Measurements from ENCODE around the gene ANKS1B.

ANKS1B gene

GRCh38 chr12:99985631-99986030 is 895 bp upstream of the ANKS1B start:
- H3K4me3 ChIP-seq (ENCODE audit: extremely low read depth, insufficient read depth, low read length, poor library complexity, severe bottlenecking) = peak overlapping the region; percentile 50
- no peaks in the 10 kb centered on the region for H3K9me3 ChIP-seq (ENCODE audit: control insufficient read depth, low read length)
- peaks cover 8% of the 10 kb centered on the region for H3K4me1 ChIP-seq (ENCODE audit: control insufficient read depth, insufficient read depth, low read length, poor library complexity, severe bottlenecking)
- WGBS, 2 experiments (ENCODE audit: insufficient coverage in 2 of 2) = 77 to 94% methylated on average over 3 of the region's 3 CpGs
- no peak overlapping the region for H3K27ac ChIP-seq (ENCODE audit: low read depth, low read length, severe bottlenecking)
- no peaks in the 10 kb centered on the region for H3K36me3 ChIP-seq (ENCODE audit: control insufficient read depth, insufficient read depth, low read length)

GRCh38 chr12:99985129-99985570 is 414 bp upstream of the ANKS1B start:
- Histone ChIP-seq H3K9me3 (ENCODE audit: control insufficient read depth, low read length) (no peaks in the 10 kb centered on the region), H3K27ac (ENCODE audit: low read depth, low read length, severe bottlenecking) (no peak overlapping the region), H3K4me1 (ENCODE audit: control insufficient read depth, insufficient read depth, low read length, poor library complexity, severe bottlenecking) (peaks cover 8% of the 10 kb centered on the region), H3K4me3 (ENCODE audit: extremely low read depth, insufficient read depth, low read length, poor library complexity, severe bottlenecking) (peak overlapping the region; percentile 50), H3K36me3 (ENCODE audit: control insufficient read depth, insufficient read depth, low read length) (no peaks in the 10 kb centered on the region)
- WGBS, 2 experiments (ENCODE audit: insufficient coverage in 2 of 2) = 7% methylated on average over 3 of the region's 10 CpGs; no CpG with 5 or more reads in 1 of the 2 experiments

GRCh38 chr12:99983456-99984258 is 1.1 kb downstream of the ANKS1B start:
- H3K36me3 ChIP-seq (ENCODE audit: control insufficient read depth, insufficient read depth, low read length) = no peaks in the 10 kb centered on the region
- 44 to 55% methylated on average over 12 to 16 of the region's 20 CpGs for WGBS, 2 experiments (ENCODE audit: insufficient coverage in 2 of 2)
- no peak overlapping the region for H3K27ac ChIP-seq (ENCODE audit: low read depth, low read length, severe bottlenecking)
- peaks cover 8% of the 10 kb centered on the region for H3K4me1 ChIP-seq (ENCODE audit: control insufficient read depth, insufficient read depth, low read length, poor library complexity, severe bottlenecking)
- H3K4me3 ChIP-seq (ENCODE audit: extremely low read depth, insufficient read depth, low read length, poor library complexity, severe bottlenecking) = peak overlapping the region; percentile 42
- H3K9me3 ChIP-seq (ENCODE audit: control insufficient read depth, low read length) = no peaks in the 10 kb centered on the region

- Histone ChIP-seq H3K36me3 (ENCODE audit: control insufficient read depth, insufficient read depth, low read length) (no peaks in the 10 kb centered on the region), H3K27ac (ENCODE audit: low read depth, low read length, severe bottlenecking) (no peak overlapping the region), H3K4me1 (ENCODE audit: control insufficient read depth, insufficient read depth, low read length, poor library complexity, severe bottlenecking) (peaks cover 8% of the 10 kb centered on the region), H3K9me3 (ENCODE audit: control insufficient read depth, low read length) (no peaks in the 10 kb centered on the region), H3K4me3 (ENCODE audit: extremely low read depth, insufficient read depth, low read length, poor library complexity, severe bottlenecking) (no peak overlapping the region)
- WGBS, 2 experiments (ENCODE audit: insufficient coverage in 2 of 2) = 60% methylated on average over 2 of the region's 4 CpGs; no CpG with 5 or more reads in 1 of the 2 experiments
These were observed 3.0 kb downstream of the ANKS1B start for GRCh38 chr12:99981639-99982190.

GRCh38 chr12:99979471-99979870 is 5.3 kb downstream of the ANKS1B start:
- Histone ChIP-seq H3K4me3 (ENCODE audit: extremely low read depth, insufficient read depth, low read length, poor library complexity, severe bottlenecking) (no peak overlapping the region), H3K4me1 (ENCODE audit: control insufficient read depth, insufficient read depth, low read length, poor library complexity, severe bottlenecking) (no peaks in the 10 kb centered on the region), H3K36me3 (ENCODE audit: control insufficient read depth, insufficient read depth, low read length) (no peaks in the 10 kb centered on the region), H3K9me3 (ENCODE audit: control insufficient read depth, low read length) (no peaks in the 10 kb centered on the region), H3K27ac (ENCODE audit: low read depth, low read length, severe bottlenecking) (no peak overlapping the region)
- WGBS, 2 experiments (ENCODE audit: insufficient coverage in 2 of 2) = 67 to 80% methylated on average over 1 to 2 of the region's 2 CpGs

- Histone ChIP-seq H3K4me3 (ENCODE audit: extremely low read depth, insufficient read depth, low read length, poor library complexity, severe bottlenecking) (no peak overlapping the region), H3K4me1 (ENCODE audit: control insufficient read depth, insufficient read depth, low read length, poor library complexity, severe bottlenecking) (no peaks in the 10 kb centered on the region), H3K9me3 (ENCODE audit: control insufficient read depth, low read length) (no peaks in the 10 kb centered on the region), H3K36me3 (ENCODE audit: control insufficient read depth, insufficient read depth, low read length) (no peaks in the 10 kb centered on the region), H3K27ac (ENCODE audit: low read depth, low read length, severe bottlenecking) (no peak overlapping the region)
- WGBS, 2 experiments (ENCODE audit: insufficient coverage in 2 of 2) = 88% methylated on average over 1 of the region's 1 CpG; no CpG with 5 or more reads in 1 of the 2 experiments
These were observed 6.6 kb downstream of the ANKS1B start for GRCh38 chr12:99978152-99978551.

GRCh38 chr12:99977550-99977949 is 7.2 kb downstream of the ANKS1B start:
- H3K27ac ChIP-seq (ENCODE audit: low read depth, low read length, severe bottlenecking) = no peak overlapping the region
- H3K36me3 ChIP-seq (ENCODE audit: control insufficient read depth, insufficient read depth, low read length) = no peaks in the 10 kb centered on the region
- no peaks in the 10 kb centered on the region for H3K9me3 ChIP-seq (ENCODE audit: control insufficient read depth, low read length)
- no peaks in the 10 kb centered on the region for H3K4me1 ChIP-seq (ENCODE audit: control insufficient read depth, insufficient read depth, low read length, poor library complexity, severe bottlenecking)
- WGBS, 2 experiments (ENCODE audit: insufficient coverage in 2 of 2) = no CpG with 5 or more reads among the region's 4 CpGs
- H3K4me3 ChIP-seq (ENCODE audit: extremely low read depth, insufficient read depth, low read length, poor library complexity, severe bottlenecking) = no peak overlapping the region

- Histone ChIP-seq H3K4me1 (ENCODE audit: control insufficient read depth, insufficient read depth, low read length, poor library complexity, severe bottlenecking) (no peaks in the 10 kb centered on the region), H3K36me3 (ENCODE audit: control insufficient read depth, insufficient read depth, low read length) (no peaks in the 10 kb centered on the region), H3K4me3 (ENCODE audit: extremely low read depth, insufficient read depth, low read length, poor library complexity, severe bottlenecking) (no peak overlapping the region), H3K9me3 (ENCODE audit: control insufficient read depth, low read length) (no peaks in the 10 kb centered on the region), H3K27ac (ENCODE audit: low read depth, low read length, severe bottlenecking) (no peak overlapping the region)
These were observed 8.0 kb downstream of the ANKS1B start for GRCh38 chr12:99976762-99977161.

GRCh38 chr12:99975321-99975720 is 9.4 kb downstream of the ANKS1B start:
- WGBS, 2 experiments (ENCODE audit: insufficient coverage in 2 of 2) = 100% methylated on average over 1 of the region's 2 CpGs; no CpG with 5 or more reads in 1 of the 2 experiments
- no peaks in the 10 kb centered on the region for H3K4me1 ChIP-seq (ENCODE audit: control insufficient read depth, insufficient read depth, low read length, poor library complexity, severe bottlenecking)
- no peaks in the 10 kb centered on the region for H3K36me3 ChIP-seq (ENCODE audit: control insufficient read depth, insufficient read depth, low read length)
- H3K27ac ChIP-seq (ENCODE audit: low read depth, low read length, severe bottlenecking) = no peak overlapping the region
- H3K9me3 ChIP-seq (ENCODE audit: control insufficient read depth, low read length) = no peaks in the 10 kb centered on the region
- no peak overlapping the region for H3K4me3 ChIP-seq (ENCODE audit: extremely low read depth, insufficient read depth, low read length, poor library complexity, severe bottlenecking)

GRCh38 chr12:99974146-99974545 is 10.6 kb downstream of the ANKS1B start:
- no peaks in the 10 kb centered on the region for H3K4me1 ChIP-seq (ENCODE audit: control insufficient read depth, insufficient read depth, low read length, poor library complexity, severe bottlenecking)
- no peaks in the 10 kb centered on the region for H3K9me3 ChIP-seq (ENCODE audit: control insufficient read depth, low read length)
- no CpG with 5 or more reads among the region's 2 CpGs for WGBS, 2 experiments (ENCODE audit: insufficient coverage in 2 of 2)
- H3K36me3 ChIP-seq (ENCODE audit: control insufficient read depth, insufficient read depth, low read length) = no peaks in the 10 kb centered on the region
- no peak overlapping the region for H3K27ac ChIP-seq (ENCODE audit: low read depth, low read length, severe bottlenecking)
- no peak overlapping the region for H3K4me3 ChIP-seq (ENCODE audit: extremely low read depth, insufficient read depth, low read length, poor library complexity, severe bottlenecking)

GRCh38 chr12:99966429-99966828 is 18.3 kb downstream of the ANKS1B start:
- no peak overlapping the region for H3K4me3 ChIP-seq (ENCODE audit: extremely low read depth, insufficient read depth, low read length, poor library complexity, severe bottlenecking)
- no peaks in the 10 kb centered on the region for H3K36me3 ChIP-seq (ENCODE audit: control insufficient read depth, insufficient read depth, low read length)
- H3K9me3 ChIP-seq (ENCODE audit: control insufficient read depth, low read length) = no peaks in the 10 kb centered on the region
- WGBS, 2 experiments (ENCODE audit: insufficient coverage in 2 of 2) = no CpG with 5 or more reads among the region's 2 CpGs
- H3K4me1 ChIP-seq (ENCODE audit: control insufficient read depth, insufficient read depth, low read length, poor library complexity, severe bottlenecking) = no peaks in the 10 kb centered on the region
- H3K27ac ChIP-seq (ENCODE audit: low read depth, low read length, severe bottlenecking) = no peak overlapping the region

Data from mesodermal cell (in vitro differentiated cells).